ENCODE measurements around the gene TBX18. TPM values are rescaled to one million over a fixed set of nuclear protein-coding genes. Genes with fewer than 3 reads are reported as not detected.

The TBX18 gene
- total RNA-seq, 2 experiments from 2014 or later: not detected

- DNase-seq (no peak), ATAC-seq (no peak)
- ChIA-PET CTCF (no interaction called here), POLR2A (no interaction called here)
- intact Hi-C loops (cut with micrococcal nuclease): no loop called here
- H3K36me3 Mint-ChIP-seq (ENCODE audit: low read depth): no peaks in the 10 kb centered on the region
- H3K9me3 Mint-ChIP-seq: no peaks in the 10 kb centered on the region
- no peaks in the 10 kb centered on the region for H3K4me1 Mint-ChIP-seq (ENCODE audit: low read depth)
- no peak overlapping the region for H3K4me3 Mint-ChIP-seq
- TF ChIP-seq CTCF (IDR thresholded peaks at IDR 0.05): no peak
- no peak overlapping the region for H3K27ac Mint-ChIP-seq
- H3K27me3 Mint-ChIP-seq: peaks cover 1% of the 10 kb centered on the region
Observed at GRCh38 chr6:84733889-84734288, 30.5 kb downstream of the TBX18 start.

GRCh38 chr6:84731901-84732300 lies 32.5 kb downstream of the TBX18 start:
- ATAC-seq: no peak
- Mint-ChIP-seq H3K9me3 (no peaks in the 10 kb centered on the region), H3K4me1 (ENCODE audit: low read depth) (no peaks in the 10 kb centered on the region), H3K36me3 (ENCODE audit: low read depth) (no peaks in the 10 kb centered on the region), H3K4me3 (no peak overlapping the region), H3K27me3 (peaks cover 1% of the 10 kb centered on the region), H3K27ac (no peak overlapping the region)
- no peak for DNase-seq
- TF ChIP-seq CTCF (IDR thresholded peaks at IDR 0.05): no peak
- ChIA-PET CTCF (no interaction called here), POLR2A (interaction anchor here (1.2 kb wide), 1 partner anchor 43 kb away, joined by 3 read pairs; no protein-coding TSS in a partner anchor)
- intact Hi-C loops (cut with micrococcal nuclease): no loop called here

GRCh38 chr6:84731401-84731800 lies 33.0 kb downstream of the TBX18 start:
- POLR2A ChIA-PET: no interaction called here
- H3K4me3 Mint-ChIP-seq: no peak overlapping the region
- CTCF ChIA-PET: no interaction called here

GRCh38 chr6:84728602-84729001 lies 35.8 kb downstream of the TBX18 start:
- ChIA-PET CTCF (interaction anchor here (0.7 kb wide), 1 partner anchor 235 kb away, joined by 3 read pairs; no protein-coding TSS in a partner anchor), POLR2A (interaction anchor here (0.6 kb wide), 1 partner anchor 523 kb away, joined by 3 read pairs; no protein-coding TSS in a partner anchor)
- no peak overlapping the region for H3K4me3 Mint-ChIP-seq
- DNase-seq (no peak), ATAC-seq (no peak)
- intact Hi-C loops (cut with micrococcal nuclease): no loop called here
- peaks cover 1% of the 10 kb centered on the region for H3K27me3 Mint-ChIP-seq
- H3K9me3 Mint-ChIP-seq: no peaks in the 10 kb centered on the region
- H3K27ac Mint-ChIP-seq: no peak overlapping the region
- no peak for TF ChIP-seq CTCF (IDR thresholded peaks at IDR 0.05)
- no peaks in the 10 kb centered on the region for H3K4me1 Mint-ChIP-seq (ENCODE audit: low read depth)
- no peaks in the 10 kb centered on the region for H3K36me3 Mint-ChIP-seq (ENCODE audit: low read depth)

More at GRCh38 chr6:84731401-84731800, 33.0 kb downstream of the TBX18 start:
- ATAC-seq (no peak), DNase-seq (no peak)
- intact Hi-C loops (cut with micrococcal nuclease): no loop called here
- Mint-ChIP-seq H3K9me3 (no peaks in the 10 kb centered on the region), H3K27ac (no peak overlapping the region), H3K27me3 (peaks cover 1% of the 10 kb centered on the region), H3K36me3 (ENCODE audit: low read depth) (no peaks in the 10 kb centered on the region), H3K4me1 (ENCODE audit: low read depth) (no peaks in the 10 kb centered on the region)
- no peak for TF ChIP-seq CTCF (IDR thresholded peaks at IDR 0.05)

- TF ChIP-seq CTCF (IDR thresholded peaks at IDR 0.05): no peak
- intact Hi-C loops (cut with micrococcal nuclease): no loop called here
- ATAC-seq (no peak), DNase-seq (no peak)
- H3K9me3 Mint-ChIP-seq: no peaks in the 10 kb centered on the region
- H3K27ac Mint-ChIP-seq: no peak overlapping the region
- H3K27me3 Mint-ChIP-seq: no peaks in the 10 kb centered on the region
- H3K4me3 Mint-ChIP-seq: no peak overlapping the region
- ChIA-PET CTCF (no interaction called here), POLR2A (no interaction called here)
- H3K4me1 Mint-ChIP-seq (ENCODE audit: low read depth): no peaks in the 10 kb centered on the region
- H3K36me3 Mint-ChIP-seq (ENCODE audit: low read depth): no peaks in the 10 kb centered on the region
Observed at GRCh38 chr6:84719152-84719551, 45.2 kb downstream of the TBX18 start.
